NCI-H1694 treated with DMSO at 0.1 percent for 48 hours (cell line): ENCODE measurements around the gene FUNDC1.

Experiments
- DNase-seq: peaks from one replicate; lab custom pipeline; 2025; lab: John Stamatoyannopoulos, UW

The FUNDC1 gene

GRCh38 chrX:44480591-44480990, 62.1 kb downstream of the FUNDC1 start:
- DNase-seq = no peak

GRCh38 chrX:44474410-44474809, 68.2 kb downstream of the FUNDC1 start:
- no peak for DNase-seq
